Tibial artery (tissue), 4 donors: ENCODE data around the gene EEA1.

Source experiments
- DNase-seq, 2 donors: peaks; one replicate each; pipeline ENCODE4 v3.0.0-alpha.2; 2019
- H3K27ac ChIP-seq, 2 donors: fragments of 200-600 bp; sonication (generic) in 1 of 2; 1 replicate in 1 of 2; 2 replicates in 1 of 2; pipeline ENCODE4 v1.5.1; 2018 to 2019; ENCODE audit warnings: mild to moderate bottlenecking in 1 of 2
- H3K27me3 ChIP-seq, 2 donors: fragments of 200-600 bp; sonication (generic) in 1 of 2; one replicate each; pipeline versions ENCODE4 v1.5.1 to v1.6.0; 2016 to 2019
- H3K36me3 ChIP-seq, 3 donors: fragments of 200-600 bp; sonication (generic) in 2 of 3; one replicate each; pipeline ENCODE4 v1.5.1; 2016 to 2019; ENCODE audit warnings: mild to moderate bottlenecking in 2 of 3
- H3K4me1 ChIP-seq, 4 donors: fragments of 200-600 bp; sonication (generic) in 2 of 4; 1 replicate in 3 of 4; 2 replicates in 1 of 4; pipeline ENCODE4 v1.5.1; 2016 to 2019
- H3K4me3 ChIP-seq, 2 donors: fragments of 200-600 bp; sonication (generic) in 1 of 2; 1 replicate in 1 of 2; 2 replicates in 1 of 2; pipeline ENCODE4 v1.5.1; 2018 to 2019; ENCODE audit warnings: mild to moderate bottlenecking in 2 of 2
- H3K9me3 ChIP-seq, 3 donors: fragments of 200-600 bp; sonication (generic) in 1 of 3; one replicate each; pipeline ENCODE4 v1.5.1; 2016 to 2019
- CTCF ChIP-seq, 2 experiments: fragments of 200-600 bp in 1 of 2; fragments of 450-650 bp in 1 of 2; IDR thresholded peaks; one replicate each; pipeline ENCODE4 v1.5.1; 2017 to 2019; ENCODE audit warnings: antibody characterized with exemption in 2 of 2, mild to moderate bottlenecking in 1 of 2, moderate library complexity in 1 of 2
- intact Hi-C: fragments of 100-400 bp; cut with DNase I; formaldehyde crosslinking; loops from one replicate; pipeline ENCODE4 v1.15.0; 2023; ENCODE audit warnings: low total_unique reads

Gene EEA1

DNA sequence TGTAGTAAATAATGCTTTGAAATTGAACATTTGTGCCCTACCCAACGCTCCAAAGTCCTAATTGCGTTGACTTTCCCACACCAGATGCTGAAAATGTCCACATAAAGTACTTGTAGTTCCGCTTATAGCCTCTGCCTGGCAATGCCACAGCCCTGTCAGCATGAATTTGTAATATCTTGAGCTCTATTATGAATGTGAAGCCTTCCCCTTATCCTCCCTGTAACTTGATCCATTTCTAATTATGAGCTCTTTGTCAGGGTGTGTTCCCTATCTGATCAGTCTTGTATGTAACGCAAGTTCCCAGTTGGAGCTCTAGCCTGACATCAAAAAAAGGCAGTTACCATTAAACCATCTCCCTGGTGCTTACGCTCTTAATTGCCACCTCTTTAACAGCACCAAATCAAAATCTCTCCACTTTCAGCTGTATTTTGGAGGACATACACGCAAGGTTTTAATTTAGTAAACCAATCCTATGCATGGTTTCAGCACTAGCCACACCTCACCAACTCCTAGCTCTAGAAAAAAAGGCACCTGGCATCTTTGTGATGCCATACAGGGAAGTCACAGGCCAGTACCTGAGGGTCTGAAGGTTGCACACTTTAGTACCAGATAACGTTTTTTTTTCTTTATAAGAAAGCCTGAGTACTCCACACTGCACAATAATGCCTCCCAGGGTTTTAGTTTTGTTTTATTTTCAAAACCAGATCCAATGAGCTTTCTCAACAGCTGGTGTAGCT is 69.3 kb downstream of the EEA1 start:
- intact Hi-C loops: no loop called here
- no peak overlapping the region for H3K4me3 ChIP-seq
- TF ChIP-seq CTCF (IDR thresholded peaks at IDR 0.05): no peak
- no peaks in the 10 kb centered on the region for H3K27me3 ChIP-seq
- H3K27ac ChIP-seq: no peak overlapping the region
- no peaks in the 10 kb centered on the region for H3K9me3 ChIP-seq
- H3K4me1 ChIP-seq: no peaks in the 10 kb centered on the region
- peaks cover 26 to 35% (median 30%) of the 10 kb centered on the region in 3 donors for H3K36me3 ChIP-seq
- no peak for DNase-seq

- no peak for TF ChIP-seq CTCF (IDR thresholded peaks at IDR 0.05)
- H3K27me3 ChIP-seq: no peaks in the 10 kb centered on the region
- no peak for DNase-seq
- intact Hi-C loops: no loop called here
- no peak overlapping the region for H3K4me3 ChIP-seq
- no peaks in the 10 kb centered on the region for H3K9me3 ChIP-seq
- no peaks in the 10 kb centered on the region for H3K4me1 ChIP-seq
- peaks cover 19 to 27% (median 22%) of the 10 kb centered on the region in 3 donors for H3K36me3 ChIP-seq
- no peak overlapping the region for H3K27ac ChIP-seq
These were observed 71.3 kb downstream of the EEA1 start for GRCh38 chr12:92857818-92858217.

DNA sequence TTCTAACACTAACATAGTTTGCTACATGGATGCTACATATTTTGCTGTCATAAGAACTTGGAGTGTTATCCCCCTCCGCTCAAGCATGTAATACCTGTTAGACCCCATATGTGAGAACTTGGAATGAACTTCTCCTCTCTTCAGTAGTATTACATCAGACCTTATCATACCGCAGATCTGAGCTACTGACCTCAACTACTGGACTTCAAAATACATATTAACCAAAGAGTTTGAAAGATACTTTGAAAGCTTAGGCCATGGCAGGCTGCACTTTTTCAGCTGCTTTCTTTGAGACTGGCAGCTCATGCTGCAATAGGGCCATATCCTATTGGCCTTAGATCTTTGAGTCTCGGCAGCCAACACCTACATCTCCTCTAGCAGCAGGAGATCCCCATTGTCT is 74.8 kb downstream of the EEA1 start:
- peaks cover 18 to 30% (median 22%) of the 10 kb centered on the region in 3 donors for H3K36me3 ChIP-seq

DNA sequence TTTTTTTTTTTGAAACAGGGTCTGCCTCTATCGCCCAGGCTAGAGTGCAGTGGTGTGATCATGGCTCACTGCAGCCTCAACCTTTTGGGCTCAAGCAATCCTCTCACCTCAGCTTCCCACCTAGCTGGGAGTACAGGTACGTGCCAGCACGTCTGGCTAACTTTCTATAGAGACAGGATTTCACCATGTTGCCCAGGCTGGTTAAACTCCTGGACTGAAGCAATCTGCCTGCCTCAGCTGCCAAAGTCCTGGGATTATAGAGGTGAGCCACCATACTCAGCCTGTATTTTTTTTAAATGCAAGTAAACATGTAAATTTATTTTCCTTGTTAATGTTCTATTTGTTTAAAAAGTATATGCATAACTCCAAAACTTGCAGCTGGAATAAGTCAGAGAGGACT is 80.4 kb downstream of the EEA1 start:
- H3K36me3 ChIP-seq: peaks cover 0 to 12% (median 0%) of the 10 kb centered on the region in 3 donors
- no peak for TF ChIP-seq CTCF (IDR thresholded peaks at IDR 0.05)
- DNase-seq: no peak
- H3K27me3 ChIP-seq: no peaks in the 10 kb centered on the region
- no peak overlapping the region for H3K4me3 ChIP-seq
- peaks cover 0 to 13% (median 0%) of the 10 kb centered on the region in 4 donors for H3K4me1 ChIP-seq
- H3K27ac ChIP-seq: no peak overlapping the region
- intact Hi-C loops: no loop called here
- no peaks in the 10 kb centered on the region for H3K9me3 ChIP-seq

More for the DNA sequence above, 74.8 kb downstream of the EEA1 start:
- TF ChIP-seq CTCF (IDR thresholded peaks at IDR 0.05): no peak
- no peak overlapping the region for H3K27ac ChIP-seq
- H3K9me3 ChIP-seq: no peaks in the 10 kb centered on the region
- no peaks in the 10 kb centered on the region for H3K27me3 ChIP-seq
- H3K4me1 ChIP-seq: peaks cover 0 to 8% (median 0%) of the 10 kb centered on the region in 4 donors
- H3K4me3 ChIP-seq: no peak overlapping the region
- DNase-seq: no peak
- intact Hi-C loops: no loop called here

DNA sequence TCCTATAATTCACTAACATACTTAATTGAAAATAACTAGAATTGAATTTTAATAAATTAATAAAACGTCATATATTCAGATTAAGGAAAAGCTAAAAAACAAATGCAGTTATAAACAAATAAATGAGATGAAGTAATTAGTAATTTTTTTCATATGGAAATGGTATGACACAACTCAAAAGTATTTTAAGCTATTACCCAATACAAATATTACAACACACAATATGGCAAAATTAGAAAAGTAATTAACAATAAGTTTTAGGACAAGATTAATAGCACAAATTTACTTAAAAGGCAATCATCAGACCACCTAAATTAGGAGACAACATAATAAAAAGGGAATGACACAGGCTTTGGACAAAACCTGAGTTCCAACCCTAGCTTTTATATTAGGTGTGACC is 81.7 kb downstream of the EEA1 start:
- intact Hi-C loops: no loop called here
- Histone ChIP-seq H3K27me3 (no peaks in the 10 kb centered on the region), H3K4me1 (peaks cover 0 to 13% (median 0%) of the 10 kb centered on the region in 4 donors)

More for the DNA sequence above, 81.7 kb downstream of the EEA1 start:
- peaks cover 0 to 12% (median 0%) of the 10 kb centered on the region in 3 donors for H3K36me3 ChIP-seq
- no peak overlapping the region for H3K4me3 ChIP-seq
- TF ChIP-seq CTCF (IDR thresholded peaks at IDR 0.05): no peak
- DNase-seq: no peak
- H3K27ac ChIP-seq: no peak overlapping the region
- H3K9me3 ChIP-seq: no peaks in the 10 kb centered on the region
